GM21737 (cell line): ENCODE measurements around the gene GJB4.

Experiments used
- ATAC-seq: cut with Tn5 transposase; IDR thresholded peaks from one replicate; pipeline ENCODE4 v1.9.1; 2021; ENCODE audit warnings: mild to moderate bottlenecking, moderate library complexity; ENCODE audit not compliant: unreplicated experiment

The GJB4 gene

GRCh38 chr1:34777519-34778321 is 18.2 kb downstream of the GJB4 start:
- ATAC-seq: no peak

- ATAC-seq: no peak
Observed at GRCh38 chr1:34778381-34778780, 18.8 kb downstream of the GJB4 start.

GRCh38 chr1:34779005-34779404 is 19.5 kb downstream of the GJB4 start:
- ATAC-seq: no peak

- ATAC-seq: no peak
Observed at GRCh38 chr1:34779526-34779925, 20.0 kb downstream of the GJB4 start.

DNA sequence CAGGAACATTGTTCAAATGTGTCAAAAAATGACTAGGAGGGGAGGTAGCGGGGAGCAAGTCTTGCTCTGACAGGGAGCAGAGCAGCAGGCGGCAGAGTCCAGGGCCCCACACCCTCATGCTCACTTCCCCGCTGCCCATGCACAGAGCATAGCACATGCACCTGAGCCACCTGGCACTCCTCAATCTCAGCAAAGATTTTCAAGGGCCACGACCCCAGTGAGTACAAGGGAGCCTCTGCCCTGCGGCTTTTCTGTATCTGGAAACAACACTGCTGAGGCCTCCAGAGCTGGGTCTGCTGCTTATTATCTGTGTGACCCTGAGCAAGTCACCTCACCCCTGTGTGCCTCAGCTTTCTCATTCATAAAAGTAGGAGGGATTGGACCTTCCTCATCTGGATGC is 20.4 kb downstream of the GJB4 start:
- ATAC-seq: no peak

DNA sequence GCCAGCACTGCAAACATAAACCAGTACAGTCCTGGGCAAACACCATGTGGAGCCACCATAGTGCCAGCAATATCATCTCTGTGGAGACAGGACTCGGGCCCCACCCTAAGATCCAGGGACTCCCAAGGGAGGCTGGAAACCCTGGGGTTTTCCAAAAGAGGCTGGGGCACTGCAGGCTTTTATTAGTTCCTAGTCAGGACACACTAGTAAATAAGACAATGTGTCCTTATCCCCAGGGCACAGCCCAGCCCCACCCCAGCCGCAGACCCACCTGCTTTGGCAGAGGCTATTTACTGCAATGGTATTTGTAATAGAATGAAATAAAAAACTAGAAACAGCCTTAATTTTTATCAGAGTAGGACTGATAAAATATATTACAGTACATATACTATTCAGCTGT is 21.0 kb downstream of the GJB4 start:
- no peak for ATAC-seq

GRCh38 chr1:34781071-34781843 is 21.7 kb downstream of the GJB4 start, which contains the start of gene GJB3:
GJB3 (plus strand) TSS chr1:34781214; CDS start chr1:34784763, 3,549 bp downstream.
- no peak for ATAC-seq

DNA sequence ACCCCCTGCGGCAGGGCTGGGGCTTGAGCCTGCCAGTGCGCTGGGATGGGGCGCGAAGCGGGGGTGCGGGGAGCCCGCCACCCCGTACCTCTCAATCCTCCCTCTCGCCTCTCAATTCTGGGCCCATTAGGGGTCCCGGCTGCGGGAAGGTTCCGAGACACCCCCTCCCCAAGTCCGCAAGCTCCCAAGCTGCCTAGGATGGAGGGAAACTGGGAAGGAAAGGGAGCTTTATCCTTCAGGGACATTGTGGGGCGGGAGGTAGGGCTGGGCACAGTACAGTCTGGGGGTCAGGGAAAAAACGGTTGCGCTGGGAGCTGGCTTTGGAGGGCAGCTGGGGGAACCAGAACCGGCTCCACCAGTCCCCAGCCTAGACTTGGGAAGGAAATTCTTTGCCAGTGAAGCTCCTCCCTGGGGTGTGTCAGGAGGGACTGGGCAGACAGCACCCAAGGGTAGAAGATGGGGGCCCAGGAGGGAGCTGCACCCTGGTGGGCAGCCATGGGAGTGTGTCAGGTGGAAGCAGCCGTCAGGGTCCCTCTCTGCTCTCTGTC is 22.4 kb downstream of the GJB4 start:
- no peak for ATAC-seq

- no peak for ATAC-seq
Observed at GRCh38 chr1:34784751-34785221, 25.2 kb downstream of the GJB4 start.

DNA sequence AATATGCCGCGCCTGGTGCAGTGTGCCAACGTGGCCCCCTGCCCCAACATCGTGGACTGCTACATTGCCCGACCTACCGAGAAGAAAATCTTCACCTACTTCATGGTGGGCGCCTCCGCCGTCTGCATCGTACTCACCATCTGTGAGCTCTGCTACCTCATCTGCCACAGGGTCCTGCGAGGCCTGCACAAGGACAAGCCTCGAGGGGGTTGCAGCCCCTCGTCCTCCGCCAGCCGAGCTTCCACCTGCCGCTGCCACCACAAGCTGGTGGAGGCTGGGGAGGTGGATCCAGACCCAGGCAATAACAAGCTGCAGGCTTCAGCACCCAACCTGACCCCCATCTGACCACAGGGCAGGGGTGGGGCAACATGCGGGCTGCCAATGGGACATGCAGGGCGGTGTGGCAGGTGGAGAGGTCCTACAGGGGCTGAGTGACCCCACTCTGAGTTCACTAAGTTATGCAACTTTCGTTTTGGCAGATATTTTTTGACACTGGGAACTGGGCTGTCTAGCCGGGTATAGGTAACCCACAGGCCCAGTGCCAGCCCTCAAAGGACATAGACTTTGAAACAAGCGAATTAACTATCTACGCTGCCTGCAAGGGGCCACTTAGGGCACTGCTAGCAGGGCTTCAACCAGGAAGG is 25.8 kb downstream of the GJB4 start:
- no peak for ATAC-seq

DNA sequence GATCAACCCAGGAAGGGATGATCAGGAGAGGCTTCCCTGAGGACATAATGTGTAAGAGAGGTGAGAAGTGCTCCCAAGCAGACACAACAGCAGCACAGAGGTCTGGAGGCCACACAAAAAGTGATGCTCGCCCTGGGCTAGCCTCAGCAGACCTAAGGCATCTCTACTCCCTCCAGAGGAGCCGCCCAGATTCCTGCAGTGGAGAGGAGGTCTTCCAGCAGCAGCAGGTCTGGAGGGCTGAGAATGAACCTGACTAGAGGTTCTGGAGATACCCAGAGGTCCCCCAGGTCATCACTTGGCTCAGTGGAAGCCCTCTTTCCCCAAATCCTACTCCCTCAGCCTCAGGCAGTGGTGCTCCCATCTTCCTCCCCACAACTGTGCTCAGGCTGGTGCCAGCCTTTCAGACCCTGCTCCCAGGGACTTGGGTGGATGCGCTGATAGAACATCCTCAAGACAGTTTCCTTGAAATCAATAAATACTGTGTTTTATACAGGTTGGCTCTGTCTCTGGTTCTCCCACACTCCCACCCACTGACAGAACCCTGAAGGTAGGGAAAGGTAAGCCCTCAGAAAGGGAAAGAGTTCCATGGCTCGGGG is 26.4 kb downstream of the GJB4 start:
- no peak for ATAC-seq

GRCh38 chr1:34786521-34787325 is 27.2 kb downstream of the GJB4 start:
- no peak for ATAC-seq

DNA sequence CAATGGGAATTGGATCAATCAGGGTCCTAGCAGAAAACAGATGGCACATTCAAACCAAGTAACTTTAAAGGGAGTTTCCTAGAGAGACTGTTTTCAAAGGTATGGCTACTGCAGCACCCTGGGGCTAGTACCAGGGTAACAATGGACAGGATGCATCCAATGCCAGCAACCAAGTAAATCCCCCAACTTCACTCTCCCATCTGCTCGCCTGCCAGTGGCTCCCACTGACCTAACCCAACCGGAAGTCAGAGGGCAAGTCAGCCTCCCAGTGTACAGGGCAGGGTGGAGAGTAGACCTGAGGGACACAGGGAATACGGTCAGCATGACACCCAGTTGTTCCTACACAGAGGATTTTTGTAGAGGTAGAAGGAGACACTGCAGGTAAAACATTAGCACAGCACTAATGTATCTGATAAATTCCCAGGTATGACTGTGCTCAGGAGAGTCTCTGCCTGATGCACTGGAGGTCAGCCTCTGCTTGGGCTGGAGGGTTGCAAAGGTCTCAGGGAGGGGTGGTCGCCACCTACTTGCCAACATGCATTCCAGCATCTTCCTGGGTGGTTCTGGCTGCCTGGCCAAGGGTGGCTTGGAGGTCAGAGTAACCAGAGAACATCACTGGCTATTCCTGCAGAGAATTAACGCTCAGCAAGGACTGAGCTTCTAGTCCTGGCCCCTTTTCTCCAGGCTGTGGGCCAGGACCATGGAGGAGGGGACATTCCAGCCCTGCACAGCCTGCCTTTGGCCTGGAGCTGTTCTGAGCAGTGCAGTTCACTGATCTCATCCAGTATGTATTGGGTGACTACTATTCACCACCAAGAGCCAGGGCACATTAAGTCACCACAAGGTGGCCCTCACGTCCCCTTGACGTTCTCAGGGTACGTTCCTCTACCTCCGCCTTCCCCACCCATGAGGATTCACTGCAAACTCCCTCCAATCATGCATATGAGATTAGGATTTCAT is 28.2 kb downstream of the GJB4 start:
- ATAC-seq: no peak

DNA sequence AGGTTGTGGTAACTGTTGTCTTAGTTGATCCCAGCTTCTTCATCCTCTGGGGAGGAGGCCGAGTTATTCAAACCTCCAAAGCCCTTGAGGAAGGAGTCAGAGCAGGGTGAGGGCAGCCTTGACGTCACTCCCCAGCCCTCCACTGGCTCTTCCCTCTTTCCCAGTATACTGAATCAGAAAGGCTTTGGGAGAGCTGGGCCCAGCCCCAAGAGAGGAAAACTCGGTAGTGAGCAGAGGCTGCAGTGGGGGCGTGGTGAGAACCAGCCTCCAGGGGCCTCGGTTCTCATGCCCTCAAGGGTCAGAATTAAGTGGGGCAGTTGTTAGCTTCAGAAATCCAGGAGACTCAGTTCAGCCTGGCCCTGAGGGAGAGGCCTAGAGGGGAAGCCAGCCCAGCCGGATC is 31.4 kb downstream of the GJB4 start:
- ATAC-seq: no peak

GRCh38 chr1:34792424-34792823 is 32.9 kb downstream of the GJB4 start:
- no peak for ATAC-seq

DNA sequence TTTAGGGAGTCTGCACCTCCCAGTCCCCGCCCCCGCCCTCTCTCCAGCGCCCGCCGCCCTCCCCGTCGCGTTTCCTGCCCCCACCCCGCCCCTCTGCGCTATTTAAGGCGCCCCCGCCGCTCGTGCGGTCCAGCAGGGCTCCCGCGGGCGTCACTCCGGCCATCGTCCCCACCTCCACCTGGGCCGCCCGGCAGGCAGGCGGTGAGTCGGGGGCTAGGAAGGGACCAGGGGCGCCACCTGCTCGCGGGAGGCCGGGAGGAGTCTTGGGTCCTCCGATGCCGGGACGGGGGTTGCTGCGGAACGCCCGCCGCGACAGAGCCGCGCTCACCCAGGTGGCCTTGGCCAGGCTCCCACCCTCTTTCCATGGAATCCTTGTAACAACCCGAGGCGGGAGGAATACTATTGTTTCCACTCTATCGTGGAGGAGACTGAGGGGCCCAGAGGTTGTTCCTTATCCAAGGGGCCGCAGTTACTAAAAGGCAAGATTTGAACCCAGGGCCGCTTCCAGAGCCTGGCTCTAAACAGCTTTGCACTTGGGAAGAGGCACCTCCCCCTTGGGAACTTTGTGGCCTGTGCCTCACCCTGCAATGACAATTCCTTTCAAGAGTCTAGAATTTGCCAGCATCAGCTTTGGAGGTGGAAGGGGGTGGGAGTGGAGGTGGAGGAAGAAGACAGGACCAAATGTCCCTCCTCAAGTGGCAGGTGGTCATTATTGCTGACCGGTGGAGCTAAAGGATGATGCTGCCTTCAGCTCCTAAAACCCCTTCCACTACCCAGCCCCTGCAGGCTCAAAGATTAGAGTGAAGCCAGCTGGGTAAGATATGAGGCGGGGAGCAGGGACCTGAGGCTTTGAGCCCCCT is 33.6 kb downstream of the GJB4 start, which contains the start of gene GJA4:
Gene GJA4 (plus strand): TSS at position 132 of the 860 bp plus-strand sequence. CDS start 1,215 bp downstream, outside the sequence.
- ATAC-seq: no peak

DNA sequence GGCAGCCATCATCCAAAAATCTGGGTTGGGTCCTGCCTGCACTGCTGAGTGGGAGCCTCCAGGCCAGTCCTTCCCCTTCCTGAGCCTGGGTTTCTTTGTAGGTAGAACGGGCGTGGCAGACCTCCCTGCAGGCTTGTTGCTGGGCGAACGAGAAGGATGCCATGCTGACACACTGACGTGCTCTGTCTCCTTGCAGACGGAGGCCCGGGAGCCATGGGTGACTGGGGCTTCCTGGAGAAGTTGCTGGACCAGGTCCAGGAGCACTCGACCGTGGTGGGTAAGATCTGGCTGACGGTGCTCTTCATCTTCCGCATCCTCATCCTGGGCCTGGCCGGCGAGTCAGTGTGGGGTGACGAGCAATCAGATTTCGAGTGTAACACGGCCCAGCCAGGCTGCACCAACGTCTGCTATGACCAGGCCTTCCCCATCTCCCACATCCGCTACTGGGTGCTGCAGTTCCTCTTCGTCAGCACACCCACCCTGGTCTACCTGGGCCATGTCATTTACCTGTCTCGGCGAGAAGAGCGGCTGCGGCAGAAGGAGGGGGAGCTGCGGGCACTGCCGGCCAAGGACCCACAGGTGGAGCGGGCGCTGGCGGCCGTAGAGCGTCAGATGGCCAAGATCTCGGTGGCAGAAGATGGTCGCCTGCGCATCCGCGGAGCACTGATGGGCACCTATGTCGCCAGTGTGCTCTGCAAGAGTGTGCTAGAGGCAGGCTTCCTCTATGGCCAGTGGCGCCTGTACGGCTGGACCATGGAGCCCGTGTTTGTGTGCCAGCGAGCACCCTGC is 34.7 kb downstream of the GJB4 start:
- no peak for ATAC-seq
